ENCODE results near the gene MUC4.
"Not testable (repeated sequence)": the region's sequence is repeated elsewhere in the genome, so short reads cannot be mapped to it uniquely, and the experiment has no call there.

Gene MUC4

GRCh38 chr3:195784031-195784430, 27.7 kb downstream of the MUC4 start:
- not testable (repeated sequence) for DNase-seq

- DNase-seq, result not testable (repeated sequence)
These were observed 30.5 kb downstream of the MUC4 start for GRCh38 chr3:195781236-195781635.

- DNase-seq, result no peak
These were observed 33.8 kb downstream of the MUC4 start for GRCh38 chr3:195777975-195778374.

- peak; percentile 14 to 15 for DNase-seq
These were observed 36.8 kb downstream of the MUC4 start for GRCh38 chr3:195774917-195775316.

DNA sequence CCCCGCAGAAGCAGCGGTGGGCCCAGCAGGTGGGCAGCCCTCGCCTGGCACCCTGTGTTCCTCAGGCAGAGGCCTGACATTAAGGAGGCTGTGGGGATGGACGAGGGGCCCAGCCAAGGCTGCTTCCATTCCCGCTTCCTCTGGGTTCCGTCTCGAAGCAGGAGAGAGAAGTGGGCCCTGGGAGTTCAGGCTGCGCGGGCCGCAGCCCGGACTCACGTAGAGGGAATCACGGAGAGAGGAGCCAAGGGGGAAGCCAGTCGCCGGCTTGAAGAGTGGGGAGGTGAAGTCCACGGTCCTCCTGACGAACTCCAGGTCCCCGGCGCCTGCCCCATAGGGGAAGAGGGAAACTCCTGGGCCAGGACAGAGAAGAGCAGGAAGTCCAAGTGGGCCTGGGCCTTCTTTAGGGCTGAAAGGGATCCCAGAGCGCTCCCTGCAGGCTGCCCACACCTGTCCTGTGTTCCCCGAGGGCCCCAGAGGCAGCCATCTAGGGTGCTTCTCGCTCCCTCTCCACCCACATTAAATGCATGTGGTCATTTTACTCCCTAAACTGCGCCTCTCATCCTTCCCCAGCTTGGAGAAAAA, 37.7 kb downstream of the MUC4 start:
- DNase-seq, result no peak

DNA sequence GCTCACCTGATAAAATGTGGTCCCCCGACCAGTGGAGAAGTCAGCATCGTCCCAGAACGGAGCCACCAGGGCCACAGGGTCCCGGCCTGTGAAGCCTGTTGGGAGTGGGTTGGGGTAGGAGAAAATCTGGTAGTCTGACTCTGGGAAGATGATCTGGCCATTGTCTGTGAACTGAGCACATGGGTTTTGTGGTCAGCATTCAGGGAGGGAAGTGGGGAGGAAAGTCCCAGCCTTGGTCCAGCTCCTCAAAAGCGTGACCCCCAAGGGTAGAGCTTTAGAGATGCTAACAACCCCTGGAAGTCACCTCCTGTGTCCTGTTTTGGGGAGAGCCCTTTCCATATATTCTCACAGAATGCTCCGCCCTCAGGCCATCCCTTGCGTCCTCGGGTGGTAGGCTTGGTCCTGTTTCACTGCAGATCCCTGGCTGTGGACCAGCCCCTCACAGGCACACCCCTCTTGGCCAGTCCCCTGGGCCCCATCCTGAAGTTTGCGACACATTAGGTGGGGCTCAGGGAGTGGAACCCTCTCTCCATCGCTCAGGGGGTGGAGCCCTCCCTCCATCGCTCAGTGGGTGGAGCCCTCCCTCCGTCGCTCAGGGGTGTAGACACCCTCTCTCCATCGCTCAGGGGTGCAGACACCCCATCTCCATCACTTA, 40.0 kb downstream of the MUC4 start:
- DNase-seq, result no peak

GRCh38 chr3:195770841-195771645, 40.7 kb downstream of the MUC4 start:
- not testable (repeated sequence) for DNase-seq

DNA sequence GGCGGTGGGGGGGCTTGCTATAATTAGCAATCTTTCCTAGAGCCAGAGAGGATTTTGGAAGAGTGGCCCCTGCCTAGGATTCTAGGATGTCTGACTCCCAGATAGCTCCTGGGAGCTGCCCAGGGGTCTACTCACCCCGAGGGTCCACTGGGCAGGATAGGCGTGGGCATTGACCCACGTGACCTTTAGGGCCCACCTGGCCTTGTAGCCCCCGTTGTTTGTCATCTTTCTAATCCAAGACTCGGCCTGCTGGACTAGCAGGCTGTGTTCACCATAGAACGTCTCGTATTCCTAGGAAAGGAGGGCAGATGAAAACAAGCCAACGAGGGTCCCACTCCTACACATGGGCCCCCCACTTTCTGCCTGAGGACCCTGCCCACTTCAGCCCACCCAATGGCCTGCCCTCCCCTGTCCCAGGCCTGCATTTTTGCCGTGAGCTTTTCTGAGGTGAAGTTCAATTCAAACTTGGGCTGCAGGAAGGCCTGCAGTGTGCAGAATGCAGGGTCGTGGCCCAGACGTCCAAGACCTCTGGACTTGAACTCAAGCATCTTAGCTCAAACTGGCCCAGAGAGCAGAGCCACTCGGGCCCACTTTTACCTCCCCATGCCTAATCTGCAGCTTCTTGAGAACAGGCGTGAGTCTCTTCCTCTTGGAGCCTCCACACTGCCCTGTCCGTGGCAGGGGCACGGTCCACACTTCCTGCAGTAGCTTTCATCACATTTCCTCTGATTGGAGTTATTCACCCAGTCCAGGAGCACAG, 41.5 kb downstream of the MUC4 start:
- DNase-seq, result no peak

GRCh38 chr3:195769551-195769950, 42.2 kb downstream of the MUC4 start:
- no peak for DNase-seq

GRCh38 chr3:195768831-195769303, 42.9 kb downstream of the MUC4 start:
- DNase-seq, result no peak

DNA sequence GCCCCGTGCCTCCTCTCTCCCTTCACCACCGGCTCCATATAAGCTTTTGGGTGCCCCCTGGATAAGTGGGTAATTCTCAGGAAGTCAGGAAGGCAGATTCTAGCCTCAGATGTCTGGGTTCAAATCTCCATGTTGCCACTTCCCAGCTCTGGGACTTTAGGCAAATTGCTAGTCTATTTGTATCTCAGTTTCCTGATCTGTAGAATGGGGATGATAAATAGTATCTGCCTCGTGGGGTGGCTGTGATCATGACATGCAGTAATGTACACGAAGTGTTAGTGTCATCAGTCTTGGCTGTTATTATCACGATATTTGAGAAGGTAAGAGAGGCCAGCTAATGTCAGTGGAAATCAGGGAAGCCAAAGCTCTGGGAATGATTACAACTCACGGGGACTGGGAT, 43.3 kb downstream of the MUC4 start:
- no peak for DNase-seq

DNA sequence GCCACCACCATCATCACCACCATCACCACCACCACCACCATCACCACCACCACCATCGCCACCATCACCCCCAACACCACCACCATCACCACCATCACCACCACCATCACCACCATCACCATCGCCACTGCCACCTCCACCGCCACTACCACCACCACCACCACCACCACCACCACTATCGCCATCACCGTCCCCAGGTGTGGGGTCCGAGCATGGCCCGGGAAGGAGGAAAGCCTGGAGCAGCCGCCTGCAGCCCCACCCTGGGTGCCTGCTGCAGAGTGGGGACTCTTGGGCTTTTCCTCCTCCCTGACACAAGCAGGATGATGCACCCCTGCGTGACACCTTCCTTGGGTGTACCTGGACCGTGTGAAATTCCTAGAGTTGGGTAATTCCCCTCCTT, 43.9 kb downstream of the MUC4 start:
- DNase-seq, result no peak

DNA sequence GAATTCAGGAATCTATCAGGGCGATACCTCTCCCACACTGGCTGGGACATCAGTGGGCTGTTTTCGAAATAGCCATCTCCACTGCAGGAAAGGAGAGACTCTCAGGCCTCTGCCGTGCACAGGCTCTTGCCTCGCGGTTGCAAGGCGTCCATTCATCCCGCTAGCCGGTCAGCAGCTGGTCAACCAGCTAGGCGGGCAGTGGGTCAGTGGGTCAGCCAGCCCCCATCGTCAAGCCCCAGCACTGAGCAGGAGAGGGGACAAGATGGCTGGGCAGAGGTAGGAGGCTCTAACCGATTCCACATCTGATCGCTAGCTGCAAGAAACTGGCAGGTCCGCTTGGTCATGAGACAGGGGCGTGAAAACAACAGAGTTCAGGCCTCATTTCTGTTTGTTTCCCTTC, 45.1 kb downstream of the MUC4 start:
- DNase-seq, result no peak

GRCh38 chr3:195764961-195765706, 46.6 kb downstream of the MUC4 start:
- no peak for DNase-seq

DNA sequence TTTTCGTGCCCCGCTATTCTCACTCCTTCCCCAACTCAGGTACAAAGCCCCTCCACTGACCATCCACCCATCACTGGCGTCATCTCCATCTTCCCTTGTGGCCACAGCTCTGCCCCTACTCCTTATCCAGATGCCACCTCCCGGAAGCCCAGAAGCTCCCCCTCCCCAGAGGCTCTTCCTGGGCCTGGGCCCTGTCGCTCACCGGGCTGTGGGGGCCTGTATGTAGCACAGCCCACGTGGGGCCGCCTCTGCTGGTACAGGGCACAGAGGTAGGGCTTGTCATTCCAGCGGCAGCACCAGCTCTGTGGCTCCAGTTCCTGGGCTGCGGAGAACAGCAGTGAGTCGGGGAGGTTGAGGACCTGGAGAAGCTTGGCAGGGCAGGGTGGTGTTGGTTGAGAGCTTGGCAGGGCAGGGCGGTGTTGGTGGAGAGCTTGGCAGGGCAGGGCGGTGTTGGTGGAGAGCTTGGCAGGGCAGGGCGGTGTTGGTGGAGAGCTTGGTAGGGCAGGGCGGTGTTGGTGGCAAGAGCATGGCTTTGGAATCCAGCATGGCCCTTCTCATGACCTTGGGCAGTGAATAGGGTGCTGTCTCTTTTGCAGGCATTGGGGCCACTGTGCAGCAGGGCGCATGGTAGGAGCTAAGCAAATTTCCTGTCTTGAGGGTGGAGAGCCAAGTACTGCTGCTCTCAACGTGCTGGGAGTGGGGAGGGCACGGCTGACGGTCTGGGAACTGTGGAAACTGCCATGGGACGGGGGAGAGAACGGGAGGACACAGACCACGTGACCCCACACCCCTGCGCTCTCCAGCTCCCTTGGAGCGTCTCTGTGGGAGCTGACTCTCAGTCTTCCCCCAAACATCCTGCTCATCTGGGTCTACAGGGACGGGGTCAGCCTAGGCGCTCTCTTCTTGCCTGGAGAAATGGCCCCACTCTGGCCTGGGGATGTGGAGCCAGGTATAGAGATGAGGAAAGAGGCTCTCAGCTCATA, 47.6 kb downstream of the MUC4 start:
- DNase-seq, result no peak

DNA sequence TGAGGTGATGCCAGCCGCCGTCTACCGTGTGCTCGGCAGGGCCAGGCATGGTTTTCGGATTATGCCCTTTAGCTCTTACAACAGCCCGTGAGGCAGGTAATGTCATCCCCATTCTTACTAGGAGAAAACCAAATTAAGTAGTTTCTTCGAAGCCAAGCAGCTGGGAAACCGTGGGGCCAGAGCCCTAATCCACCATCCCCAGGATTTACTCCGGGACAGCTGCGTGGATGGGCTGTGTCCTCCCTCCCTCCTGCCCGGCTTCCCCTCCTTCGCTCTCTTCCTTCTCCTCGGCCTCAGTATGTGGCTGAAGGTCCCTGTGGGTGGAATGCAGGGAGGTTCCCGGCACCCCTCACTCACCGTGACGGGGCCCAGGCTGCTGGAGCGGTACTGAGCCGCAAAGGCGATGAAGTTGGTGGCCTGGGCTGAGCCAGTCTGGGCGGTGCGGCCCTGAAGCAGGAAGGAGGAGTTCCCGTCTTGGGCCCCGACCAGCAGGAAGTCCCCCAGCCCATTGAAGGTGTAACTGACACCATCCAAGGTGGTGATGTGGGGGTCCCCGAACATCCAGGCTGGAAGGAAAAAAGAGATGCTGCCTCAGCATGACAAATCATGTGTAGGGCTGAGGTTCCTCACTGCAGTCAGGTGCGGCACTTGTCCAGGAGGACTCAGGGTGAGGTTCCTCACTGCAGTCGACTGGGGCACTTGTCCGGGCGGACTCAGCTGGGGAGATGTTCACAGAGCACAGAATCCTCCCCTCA, 48.5 kb downstream of the MUC4 start:
- no peak for DNase-seq

DNA sequence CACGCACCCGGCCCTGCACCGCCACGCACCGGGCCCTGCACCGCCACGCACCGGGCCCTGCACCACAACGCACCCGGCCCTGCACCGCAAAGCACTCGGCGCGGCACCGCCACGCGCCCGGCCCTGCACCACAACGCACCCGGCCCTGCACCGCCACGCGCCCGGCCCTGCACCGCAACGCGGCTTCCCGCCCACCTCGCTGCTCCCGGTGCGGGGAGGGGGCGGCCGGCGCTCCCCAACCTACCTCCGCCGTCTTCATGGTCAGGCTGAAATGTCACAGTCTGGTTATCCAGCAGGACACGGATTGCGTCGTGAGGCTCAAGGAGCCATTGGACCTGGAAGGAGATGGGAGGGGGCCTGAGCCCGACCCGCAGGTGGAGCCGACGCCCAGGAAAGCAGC, 49.1 kb downstream of the MUC4 start:
- no peak for DNase-seq

DNA sequence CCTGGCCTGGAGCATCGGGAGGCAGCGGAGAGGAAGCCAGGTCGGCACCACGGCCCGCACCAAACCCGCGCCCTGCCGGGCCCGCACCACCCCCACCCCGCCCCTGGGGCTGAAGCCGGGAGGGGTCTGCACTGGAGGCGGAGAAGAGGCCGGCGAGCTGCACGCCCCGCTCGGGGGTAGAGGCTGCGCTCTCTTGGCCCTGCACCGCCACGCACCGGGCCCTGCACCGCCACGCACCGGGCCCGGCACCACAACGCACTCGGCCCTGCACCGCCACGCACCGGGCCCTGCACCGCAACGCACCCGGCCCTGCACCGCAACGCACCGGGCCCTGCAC, 49.5 kb downstream of the MUC4 start:
- no peak for DNase-seq

GRCh38 chr3:195761567-195762248, 50.0 kb downstream of the MUC4 start:
- DNase-seq, result no peak

DNA sequence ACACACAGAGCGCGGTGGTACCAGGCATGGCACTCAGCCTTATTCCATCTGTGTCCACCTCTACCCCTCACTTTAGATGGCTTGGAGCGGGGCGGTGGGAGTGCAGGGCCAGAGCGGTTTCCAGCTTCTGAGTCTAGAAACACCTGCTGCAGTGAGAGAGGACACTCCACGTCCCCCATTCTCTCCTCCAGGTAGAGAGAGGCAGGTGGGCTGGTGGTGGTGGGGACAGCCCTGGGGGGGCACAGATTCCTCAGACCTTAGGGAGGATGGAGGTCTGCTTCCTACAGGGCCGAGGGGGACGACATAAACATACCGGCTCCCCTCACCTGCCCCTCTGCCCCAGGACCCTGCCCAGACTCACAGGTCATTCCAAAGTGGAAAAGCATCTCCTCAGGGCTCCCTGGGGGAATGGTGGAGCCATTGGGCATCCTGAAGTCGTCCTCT, 50.6 kb downstream of the MUC4 start:
- DNase-seq, result no peak
